Mucosa of rectum (tissue), 2 donors: ENCODE data around the gene MMP11.

ENCODE experiments used
- H3K27ac ChIP-seq, 2 donors: one replicate each; pipeline ENCODE4 v1.7.0; 2013; ENCODE audit warnings: inconsistent platforms in 2 of 2, low read depth in 2 of 2, low read length in 2 of 2
- H3K27me3 ChIP-seq, 2 donors: one replicate each; pipeline ENCODE4 v1.7.0; 2013; ENCODE audit warnings: low read length in 2 of 2; ENCODE audit not compliant: control insufficient read depth in 2 of 2, insufficient read depth in 2 of 2
- H3K36me3 ChIP-seq, 2 donors: one replicate each; pipeline ENCODE4 v1.7.0; 2013; ENCODE audit warnings: low read length in 2 of 2; ENCODE audit not compliant: control insufficient read depth in 2 of 2, insufficient read depth in 2 of 2
- H3K4me1 ChIP-seq, 2 donors: one replicate each; pipeline ENCODE4 v1.7.0; 2013; ENCODE audit warnings: low read length in 2 of 2, mild to moderate bottlenecking in 1 of 2; ENCODE audit not compliant: control insufficient read depth in 2 of 2, insufficient read depth in 2 of 2
- H3K4me3 ChIP-seq, 2 donors: one replicate each; pipeline ENCODE4 v1.7.0; 2013; ENCODE audit warnings: low read length in 2 of 2
- H3K9ac ChIP-seq, 2 donors: one replicate each; pipeline ENCODE4 v1.7.0; 2013; ENCODE audit warnings: low read length in 2 of 2, low read depth in 1 of 2, mild to moderate bottlenecking in 1 of 2
- H3K9me3 ChIP-seq, 2 donors: one replicate each; pipeline ENCODE4 v1.7.0; 2013; ENCODE audit warnings: low read length in 2 of 2; ENCODE audit not compliant: control insufficient read depth in 2 of 2
- donor health status: healthy.
- donor health status: Normal muscosa, but diverticular disease.

MMP11 gene

DNA sequence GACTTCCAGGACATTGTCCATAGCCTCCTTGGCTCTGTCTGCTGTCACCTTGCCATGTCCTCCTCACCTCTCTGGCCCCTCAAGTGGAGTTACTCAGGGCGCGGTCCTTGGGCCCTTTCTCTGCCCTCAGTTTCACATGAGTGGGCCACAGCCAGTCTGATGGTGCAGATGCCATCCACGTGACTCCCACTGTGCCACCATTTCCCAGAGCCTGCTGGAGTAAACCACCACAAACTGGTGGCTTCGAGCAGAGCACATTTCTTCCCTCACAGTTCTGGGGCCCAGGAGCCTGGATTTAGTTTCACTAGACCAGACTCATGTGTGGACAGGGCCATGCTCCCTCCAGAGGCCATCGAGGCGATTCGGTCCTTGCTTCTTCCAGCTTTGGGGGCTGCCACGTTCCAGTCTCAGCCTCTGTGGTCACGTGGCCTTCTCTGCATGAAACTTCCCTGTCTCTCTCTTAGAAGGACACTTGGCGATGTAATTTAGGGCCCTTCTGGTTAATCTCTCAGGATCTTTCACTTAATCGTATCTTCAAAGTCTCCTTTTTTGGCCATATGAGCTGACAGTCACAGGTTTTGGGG lies 28.7 kb downstream of the MMP11 start:
- H3K9me3 ChIP-seq, result no peaks in the 10 kb centered on the region
- H3K27ac ChIP-seq, result peak overlapping the region in 1 of 2 donors; percentile 48
- H3K27me3 ChIP-seq, result no peaks in the 10 kb centered on the region
- no peak overlapping the region for H3K4me3 ChIP-seq
- peaks cover 0 to 2% of the 10 kb centered on the region in 2 donors for H3K4me1 ChIP-seq
- peaks cover 66 to 70% of the 10 kb centered on the region in 2 donors for H3K36me3 ChIP-seq
- no peak overlapping the region for H3K9ac ChIP-seq

DNA sequence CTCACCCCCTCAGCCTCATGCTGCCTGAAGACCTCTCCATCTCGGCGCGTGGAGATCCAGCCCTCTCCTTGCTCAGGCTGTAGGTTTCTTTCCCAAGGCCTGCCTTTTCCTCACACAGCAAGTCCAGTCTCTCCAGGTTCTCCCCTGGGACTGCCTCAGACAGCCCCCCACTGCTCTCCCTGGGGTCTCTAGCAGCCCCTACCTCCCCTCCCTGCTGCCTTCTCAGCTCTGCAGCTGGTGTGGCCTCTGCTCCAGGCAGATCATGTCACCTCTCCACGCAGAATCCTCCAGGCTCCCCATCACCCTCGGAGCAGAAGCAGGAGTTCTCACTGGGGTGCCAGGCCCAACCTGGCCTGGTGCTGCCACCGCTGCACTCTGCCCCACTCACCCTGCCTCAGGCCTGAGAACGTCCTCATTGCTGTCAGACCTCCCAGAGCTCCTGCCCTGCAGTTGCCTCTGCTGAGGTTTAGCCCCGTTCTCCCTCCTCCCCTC lies 29.3 kb downstream of the MMP11 start:
- Histone ChIP-seq H3K4me3 (no peak overlapping the region), H3K27me3 (no peaks in the 10 kb centered on the region), H3K27ac (no peak overlapping the region), H3K9me3 (no peaks in the 10 kb centered on the region), H3K36me3 (peaks cover 64 to 71% of the 10 kb centered on the region in 2 donors), H3K9ac (no peak overlapping the region), H3K4me1 (no peaks in the 10 kb centered on the region)

DNA sequence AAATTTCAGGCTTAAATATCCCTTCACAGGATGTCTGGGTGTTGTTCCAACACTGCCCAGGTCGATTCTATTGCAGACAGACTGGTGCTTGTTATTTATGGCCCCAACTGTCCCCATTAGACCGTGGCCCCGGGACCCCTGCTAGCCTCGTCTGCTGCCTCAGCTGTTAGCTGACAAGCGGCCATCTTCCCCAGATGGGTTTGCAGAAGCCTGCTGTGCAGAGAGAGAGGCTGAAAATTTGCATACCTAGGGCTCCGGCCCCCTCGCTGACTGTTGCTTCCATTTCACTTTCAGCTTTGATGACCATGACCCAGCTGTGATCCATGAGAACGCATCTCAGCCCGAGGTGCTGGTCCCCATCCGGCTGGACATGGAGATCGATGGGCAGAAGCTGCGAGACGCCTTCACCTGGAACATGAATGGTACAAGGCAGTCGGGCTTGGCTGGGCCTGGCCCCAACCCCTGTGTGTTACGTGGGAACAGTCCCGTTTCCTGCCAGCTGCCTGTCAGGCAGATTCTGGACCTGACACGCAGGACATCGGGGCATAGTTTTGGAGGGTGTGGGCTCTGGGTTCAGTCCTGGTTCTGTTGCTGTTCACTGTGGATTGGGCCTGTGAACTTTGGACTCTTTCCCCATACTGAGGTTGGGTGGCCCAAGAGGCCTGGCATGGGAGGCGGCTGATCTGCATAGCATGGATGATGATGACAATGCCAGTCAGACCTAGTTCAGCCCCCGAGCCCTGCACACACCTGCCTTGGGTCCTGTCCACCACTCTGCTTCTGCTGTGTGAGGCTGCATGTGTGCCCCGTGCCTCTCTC lies 30.6 kb downstream of the MMP11 start:
- H3K4me3 ChIP-seq, result peak overlapping the region in 1 of 2 donors; percentile 58
- no peaks in the 10 kb centered on the region for H3K27me3 ChIP-seq
- peaks cover 63 to 65% of the 10 kb centered on the region in 2 donors for H3K36me3 ChIP-seq
- H3K9me3 ChIP-seq, result no peaks in the 10 kb centered on the region
- H3K4me1 ChIP-seq, result no peaks in the 10 kb centered on the region
- H3K27ac ChIP-seq, result peak overlapping the region in 1 of 2 donors; percentile 44
- H3K9ac ChIP-seq, result no peak overlapping the region

DNA sequence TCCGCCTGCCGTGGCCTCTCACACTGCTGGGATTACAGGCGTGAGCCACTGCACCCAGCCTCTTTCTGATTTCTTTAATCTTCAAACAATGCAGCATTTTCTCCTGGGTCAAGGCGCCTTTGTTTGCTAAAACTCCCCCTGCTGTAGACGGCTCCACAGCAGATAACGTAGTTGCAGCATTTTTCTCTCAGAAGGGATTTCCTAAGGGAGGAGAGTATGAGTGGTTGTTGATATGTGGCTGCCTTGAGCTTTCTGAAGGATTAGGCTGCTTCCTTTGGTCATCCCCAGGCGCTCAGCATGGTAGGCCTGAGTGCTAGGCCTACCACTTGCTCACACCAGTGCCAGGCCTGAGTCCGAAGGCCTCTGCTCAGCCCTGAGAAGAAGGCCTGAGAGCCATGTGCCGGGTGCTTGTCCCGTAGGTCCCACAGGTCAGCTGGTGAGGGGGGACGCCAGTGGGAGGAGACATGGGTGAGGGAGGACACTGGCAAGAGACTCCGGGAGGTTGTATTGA lies 32.2 kb downstream of the MMP11 start:
- Histone ChIP-seq H3K9ac (no peak overlapping the region), H3K36me3 (peaks cover 60 to 63% of the 10 kb centered on the region in 2 donors), H3K27ac (no peak overlapping the region), H3K27me3 (no peaks in the 10 kb centered on the region), H3K9me3 (no peaks in the 10 kb centered on the region), H3K4me3 (no peak overlapping the region), H3K4me1 (no peaks in the 10 kb centered on the region)

DNA sequence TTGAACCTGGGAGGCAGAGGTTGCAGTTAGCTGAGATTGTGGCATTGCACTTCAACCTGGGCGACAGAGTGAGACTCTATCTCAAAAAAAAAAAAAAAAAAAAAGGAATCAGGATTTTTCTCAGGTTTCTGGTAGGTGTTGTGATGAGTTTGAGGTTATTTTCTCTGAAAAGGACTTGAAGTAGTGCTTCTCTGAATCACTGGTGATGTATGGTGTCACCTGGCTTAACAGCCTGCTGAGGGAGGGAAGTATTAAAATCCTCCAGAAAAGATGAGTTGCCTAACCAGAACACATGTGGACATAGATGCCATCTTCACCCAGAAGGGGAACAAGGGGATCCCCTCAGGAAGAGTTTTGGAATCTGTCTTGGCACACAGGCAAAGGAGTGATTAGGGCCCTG lies 34.2 kb downstream of the MMP11 start:
- H3K36me3 ChIP-seq, result peaks cover 51 to 52% of the 10 kb centered on the region in 2 donors

DNA sequence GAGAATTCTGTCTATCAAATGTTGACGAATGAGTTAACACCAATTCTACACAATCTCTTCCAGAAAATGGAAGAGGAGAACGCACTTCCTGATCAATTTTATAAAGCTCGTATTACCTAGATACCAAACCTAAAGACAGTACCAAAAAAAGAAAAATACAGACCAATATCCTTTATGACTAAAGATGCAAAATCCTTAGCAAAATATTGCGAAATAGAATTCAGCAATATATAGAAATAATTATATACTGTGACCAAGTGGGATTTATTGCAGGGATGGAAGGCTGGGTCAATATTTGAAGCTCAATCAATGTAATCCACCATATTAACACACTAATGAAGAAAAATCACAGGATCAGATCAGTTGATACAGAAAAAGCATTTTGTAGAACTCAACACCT lies 39.7 kb downstream of the MMP11 start:
- H3K9me3 ChIP-seq, result no peaks in the 10 kb centered on the region
- no peaks in the 10 kb centered on the region for H3K27me3 ChIP-seq
- H3K9ac ChIP-seq, result no peak overlapping the region
- peaks cover 31 to 35% of the 10 kb centered on the region in 2 donors for H3K36me3 ChIP-seq
- no peaks in the 10 kb centered on the region for H3K4me1 ChIP-seq
- H3K4me3 ChIP-seq, result no peak overlapping the region
- H3K27ac ChIP-seq, result no peak overlapping the region

More for the DNA sequence above, 34.2 kb downstream of the MMP11 start:
- Histone ChIP-seq H3K9ac (no peak overlapping the region), H3K4me1 (no peaks in the 10 kb centered on the region), H3K27ac (no peak overlapping the region), H3K27me3 (no peaks in the 10 kb centered on the region), H3K4me3 (no peak overlapping the region), H3K9me3 (no peaks in the 10 kb centered on the region)

DNA sequence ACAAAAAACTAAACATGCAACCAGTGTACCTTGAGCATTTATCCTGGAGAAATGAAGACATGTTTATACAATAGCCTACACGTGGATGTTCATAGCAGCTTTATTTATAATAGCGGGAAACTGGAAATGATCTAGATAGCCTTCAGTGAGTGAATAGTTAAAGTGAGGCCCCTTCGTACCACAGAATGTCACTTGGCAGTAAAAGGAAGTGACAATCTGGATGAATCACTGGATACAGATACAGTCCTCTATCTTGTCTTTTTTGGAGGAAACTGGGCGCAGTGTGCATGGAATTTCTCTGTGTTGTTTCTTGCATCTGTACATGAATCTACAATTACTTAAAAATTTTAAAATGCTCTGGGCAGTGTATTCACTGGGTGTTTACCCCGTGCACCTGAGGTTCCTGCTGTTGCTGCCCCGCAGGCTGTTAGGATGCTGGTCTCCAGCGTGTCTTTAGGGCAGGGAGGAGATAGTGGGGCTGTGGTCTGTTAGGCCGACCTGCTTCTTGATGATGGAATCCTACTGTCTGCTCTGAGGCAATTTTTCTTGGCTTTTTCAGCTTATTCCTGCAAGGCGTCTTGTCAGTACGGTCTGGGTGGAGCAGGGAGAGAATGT lies 43.0 kb downstream of the MMP11 start:
- H3K27me3 ChIP-seq, result no peaks in the 10 kb centered on the region
- no peak overlapping the region for H3K4me3 ChIP-seq
- H3K9ac ChIP-seq, result no peak overlapping the region
- H3K36me3 ChIP-seq, result peaks cover 42% of the 10 kb centered on the region in 2 donors
- no peak overlapping the region for H3K27ac ChIP-seq
- peaks cover 0 to 3% of the 10 kb centered on the region in 2 donors for H3K4me1 ChIP-seq
- no peaks in the 10 kb centered on the region for H3K9me3 ChIP-seq

DNA sequence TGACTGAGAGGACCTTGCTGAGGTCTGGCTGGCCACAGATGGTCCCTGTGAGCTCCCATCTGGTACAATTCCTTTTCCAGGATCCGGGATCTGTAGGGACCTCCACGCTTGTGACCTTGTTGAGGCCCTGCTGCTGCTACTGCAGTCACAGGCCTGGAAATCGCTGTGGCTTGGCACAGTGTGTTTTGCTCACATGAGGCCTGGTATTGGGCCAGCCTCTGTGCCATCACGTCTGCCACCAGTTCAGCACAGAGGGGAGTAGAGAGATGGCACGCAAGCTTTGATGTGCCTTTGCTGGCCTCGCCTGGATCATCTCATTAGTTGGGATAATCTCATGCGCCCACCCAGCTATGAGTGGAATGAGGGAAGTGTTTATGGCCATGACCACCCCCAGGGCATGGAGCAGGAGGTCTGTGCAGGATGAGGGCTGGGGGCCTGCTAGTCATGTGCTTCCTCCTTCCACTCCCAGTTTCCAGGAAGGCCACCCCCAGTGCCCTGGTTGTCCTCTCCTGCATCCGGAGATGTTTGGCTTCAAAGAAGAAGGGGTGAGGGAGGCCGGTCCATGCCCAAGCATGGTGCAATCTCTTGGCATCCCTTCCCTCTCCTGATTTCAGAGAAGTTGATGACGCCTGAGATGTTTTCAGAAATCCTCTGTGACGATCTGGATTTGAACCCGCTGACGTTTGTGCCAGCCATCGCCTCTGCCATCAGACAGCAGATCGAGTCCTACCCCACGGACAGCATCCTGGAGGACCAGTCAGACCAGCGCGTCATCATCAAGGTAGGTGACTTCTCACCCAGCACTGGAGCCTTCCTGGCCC lies 43.7 kb downstream of the MMP11 start:
- Histone ChIP-seq H3K36me3 (peaks cover 41% of the 10 kb centered on the region in 2 donors), H3K4me1 (peaks cover 0 to 4% of the 10 kb centered on the region in 2 donors), H3K9me3 (no peaks in the 10 kb centered on the region), H3K9ac (no peak overlapping the region), H3K27ac (no peak overlapping the region), H3K4me3 (no peak overlapping the region), H3K27me3 (no peaks in the 10 kb centered on the region)

DNA sequence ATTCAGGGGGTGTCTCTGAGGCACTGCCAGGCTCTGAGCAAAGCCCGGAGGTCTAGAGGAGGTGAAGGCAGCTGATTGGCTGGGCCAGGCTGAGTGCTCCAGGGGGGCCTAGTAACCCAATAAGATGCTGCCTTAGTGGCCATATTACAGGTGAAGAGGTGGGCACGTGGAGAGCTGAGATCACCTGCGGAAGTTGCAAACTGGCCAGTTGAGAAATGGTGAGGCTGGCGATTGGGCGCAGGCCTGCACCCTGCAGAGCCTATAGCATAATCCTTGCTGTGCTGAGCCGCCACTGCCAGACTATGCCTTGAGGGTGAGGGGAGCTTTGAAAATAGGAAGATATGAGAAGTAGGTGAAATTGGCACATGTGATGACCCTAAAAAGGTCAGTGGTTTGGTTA lies 44.5 kb downstream of the MMP11 start:
- no peak overlapping the region for H3K4me3 ChIP-seq
- no peaks in the 10 kb centered on the region for H3K9me3 ChIP-seq
- no peaks in the 10 kb centered on the region for H3K27me3 ChIP-seq
- H3K27ac ChIP-seq, result no peak overlapping the region
- peaks cover 0 to 4% of the 10 kb centered on the region in 2 donors for H3K4me1 ChIP-seq
- H3K36me3 ChIP-seq, result peaks cover 41% of the 10 kb centered on the region in 2 donors
- H3K9ac ChIP-seq, result no peak overlapping the region
